ENCODE results near the gene SYNE2.
"Not testable (repeated sequence)": the region's sequence is repeated elsewhere in the genome, so short reads cannot be mapped to it uniquely, and the experiment has no call there.

Gene SYNE2

DNA sequence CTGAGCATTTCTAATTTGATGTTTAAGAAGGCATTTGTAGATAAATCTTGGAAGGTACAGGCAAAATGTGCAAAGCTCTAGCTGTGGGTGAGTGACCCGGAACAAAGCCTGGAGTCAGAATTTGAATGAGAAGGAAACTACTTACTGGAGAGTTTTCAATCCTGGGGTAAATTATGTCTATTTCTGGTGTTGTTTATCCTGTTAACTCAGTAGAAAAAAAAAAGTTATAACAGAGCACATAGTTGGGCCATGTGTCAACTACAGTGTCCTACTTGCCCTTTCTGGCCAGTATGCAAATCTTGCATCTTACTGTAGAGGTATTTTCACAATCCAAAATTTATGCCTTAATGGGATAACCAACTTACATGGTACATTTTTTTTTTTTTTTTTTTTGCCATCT is 182.3 kb downstream of the SYNE2 start:
- DNase-seq = no peak

GRCh38 chr14:64037869-64038745 is 185.3 kb downstream of the SYNE2 start:
- not testable (repeated sequence) for DNase-seq

- DNase-seq = no peak
Observed at GRCh38 chr14:64038841-64039542, 186.2 kb downstream of the SYNE2 start.

DNA sequence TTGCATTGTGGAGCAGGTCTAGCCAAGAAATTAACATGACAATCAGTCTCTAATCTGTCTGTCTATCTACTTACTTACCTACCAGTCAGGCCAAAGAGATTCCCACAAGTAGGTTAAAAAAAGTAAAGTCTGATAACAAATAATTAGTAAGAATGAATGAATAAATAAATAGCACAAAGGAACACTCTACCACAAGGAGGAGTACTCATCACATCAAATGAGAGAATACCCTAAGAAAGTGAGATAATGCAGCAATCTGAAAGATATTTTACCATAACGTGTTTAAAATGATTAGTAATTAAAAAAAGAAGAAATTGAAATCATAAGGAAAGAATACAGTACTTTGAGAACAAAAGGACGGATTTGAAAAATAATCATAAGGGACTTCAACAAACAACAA is 187.2 kb downstream of the SYNE2 start:
- DNase-seq = no peak

GRCh38 chr14:64043296-64043695 is 190.5 kb downstream of the SYNE2 start:
- not testable (repeated sequence) for DNase-seq

GRCh38 chr14:64045091-64045490 is 192.3 kb downstream of the SYNE2 start:
- no peak for DNase-seq

DNA sequence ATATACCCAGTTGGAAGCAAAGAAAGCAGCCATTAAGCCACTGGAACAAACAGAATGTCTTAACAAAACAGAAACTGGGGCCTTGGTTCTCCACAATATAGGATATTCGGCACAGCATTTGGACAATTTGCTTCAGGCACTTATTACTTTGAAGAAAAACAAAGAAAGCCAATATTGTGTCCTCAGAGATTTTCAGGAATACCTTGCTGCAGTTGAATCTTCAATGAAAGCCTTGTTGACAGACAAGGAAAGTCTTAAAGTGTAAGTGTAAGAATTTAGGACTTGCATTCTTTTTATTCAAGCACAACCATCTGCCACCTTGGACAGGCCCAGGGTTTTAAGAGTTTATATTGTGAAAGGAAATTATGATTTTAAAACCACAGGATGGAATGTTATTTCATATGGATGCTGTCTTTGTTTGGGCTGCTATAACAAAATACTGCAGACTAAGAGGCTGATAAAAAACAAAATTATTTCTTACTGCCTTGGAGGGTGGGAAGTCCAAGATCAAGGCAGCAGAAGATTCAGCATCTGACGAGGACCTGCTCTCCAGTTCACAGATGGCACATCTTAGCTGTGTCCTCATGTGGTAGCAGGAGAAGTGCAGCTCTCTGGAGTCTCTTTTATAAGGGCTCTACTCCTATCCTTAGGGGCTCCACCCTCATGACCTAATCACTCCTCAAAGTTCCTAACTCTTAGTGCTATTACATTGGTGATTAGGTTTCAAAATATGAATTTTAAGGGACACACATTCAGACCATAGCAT is 197.0 kb downstream of the SYNE2 start:
- DNase-seq = no peak

DNA sequence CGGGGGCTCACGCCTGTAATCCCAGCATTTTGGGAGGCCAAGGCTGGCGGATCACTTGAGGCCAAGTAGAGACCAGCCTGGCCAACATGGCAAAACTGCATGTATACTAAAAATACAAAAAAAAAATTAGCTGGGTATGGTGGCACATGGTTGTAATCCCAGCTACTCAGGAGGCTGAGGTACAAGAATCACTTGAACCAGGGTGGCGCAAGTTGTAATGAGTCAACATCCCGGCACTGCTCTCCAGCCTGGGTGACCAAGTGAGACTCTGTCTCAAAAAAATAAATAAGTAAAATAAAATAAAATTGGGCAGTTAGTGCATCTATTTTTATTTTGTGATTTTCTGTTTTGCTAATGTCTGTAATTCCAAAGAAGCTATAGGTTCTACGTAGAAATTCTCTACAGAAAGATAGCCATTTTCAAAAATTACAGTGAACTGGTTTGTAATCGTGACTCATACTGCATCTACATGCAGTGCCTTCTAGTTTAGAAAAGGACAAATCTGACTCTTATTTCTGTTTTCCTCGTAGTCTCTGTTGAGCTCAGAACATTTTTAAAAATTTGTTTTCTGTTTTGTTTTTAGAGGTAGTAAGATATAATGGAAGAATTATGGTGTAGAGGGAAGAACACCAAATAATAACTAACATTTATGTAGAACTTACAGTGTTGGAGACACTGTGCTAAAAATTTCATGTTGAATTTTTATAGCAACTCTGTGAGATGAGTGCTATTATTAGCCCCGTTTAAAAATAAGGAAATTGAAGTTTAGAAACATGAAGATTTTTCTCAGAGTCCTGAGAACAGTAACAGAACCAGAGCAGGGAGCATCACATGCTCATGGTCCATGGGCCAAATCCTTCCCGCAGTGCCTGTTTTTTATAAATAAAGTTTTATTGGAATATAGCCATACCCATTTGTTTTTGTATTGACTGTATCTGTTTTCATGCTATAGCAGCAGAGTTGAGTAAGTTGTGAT is 201.2 kb downstream of the SYNE2 start:
- no peak for DNase-seq

DNA sequence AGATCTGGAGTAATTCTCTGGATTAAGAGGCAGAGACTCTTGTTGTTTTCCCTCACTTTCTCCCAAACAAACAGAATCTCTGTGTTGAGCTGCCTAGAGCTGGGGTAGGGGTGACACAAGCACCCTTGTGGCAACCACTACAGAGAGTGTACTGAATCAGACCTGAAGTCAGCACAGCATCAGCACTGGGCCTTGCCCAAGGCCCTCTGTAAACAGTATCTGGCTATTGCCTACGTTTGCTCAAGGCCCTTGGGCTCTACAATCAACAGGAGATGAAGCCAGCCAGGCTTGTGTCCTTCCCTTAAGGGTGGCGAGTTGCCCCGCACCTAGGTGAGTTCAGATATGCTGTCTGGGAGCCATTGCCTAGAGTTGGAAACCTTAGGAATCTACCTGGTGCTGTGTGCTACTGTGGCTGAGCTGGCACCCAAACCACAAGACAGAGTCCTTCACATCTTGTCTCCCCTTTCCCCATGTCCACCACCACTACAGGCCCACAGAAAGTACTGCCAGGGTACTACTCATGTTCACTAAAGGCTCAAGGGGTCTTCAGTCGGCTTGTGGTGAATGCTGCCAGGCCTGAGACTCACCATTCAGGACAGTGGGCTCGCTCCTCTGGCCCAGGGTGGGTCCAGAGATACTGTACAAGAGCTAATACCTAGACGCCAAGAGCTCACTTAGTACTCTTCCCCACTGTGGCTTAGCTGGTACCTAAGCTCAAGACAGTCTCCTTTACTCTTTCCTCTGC is 206.8 kb downstream of the SYNE2 start:
- DNase-seq = no peak

DNA sequence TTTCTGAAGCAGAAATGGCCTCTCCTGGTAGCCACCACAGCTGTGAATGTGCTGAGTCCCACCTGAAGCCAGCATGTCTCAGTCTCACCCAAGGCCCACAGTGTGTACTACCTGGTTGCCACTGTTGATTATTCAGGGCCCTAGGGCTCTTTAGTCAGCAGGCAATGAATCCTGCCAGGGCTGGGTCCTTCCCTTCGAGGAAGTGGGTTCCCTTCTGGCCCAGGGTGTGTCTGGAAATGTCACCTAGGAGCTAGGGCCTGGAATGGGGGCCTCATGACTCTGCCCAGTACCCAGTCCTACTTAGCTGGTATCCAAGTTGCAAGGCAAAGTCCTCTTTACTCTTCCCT is 207.4 kb downstream of the SYNE2 start:
- DNase-seq = no peak

GRCh38 chr14:64060648-64061096 is 207.9 kb downstream of the SYNE2 start:
- DNase-seq = peak; percentile 33

DNA sequence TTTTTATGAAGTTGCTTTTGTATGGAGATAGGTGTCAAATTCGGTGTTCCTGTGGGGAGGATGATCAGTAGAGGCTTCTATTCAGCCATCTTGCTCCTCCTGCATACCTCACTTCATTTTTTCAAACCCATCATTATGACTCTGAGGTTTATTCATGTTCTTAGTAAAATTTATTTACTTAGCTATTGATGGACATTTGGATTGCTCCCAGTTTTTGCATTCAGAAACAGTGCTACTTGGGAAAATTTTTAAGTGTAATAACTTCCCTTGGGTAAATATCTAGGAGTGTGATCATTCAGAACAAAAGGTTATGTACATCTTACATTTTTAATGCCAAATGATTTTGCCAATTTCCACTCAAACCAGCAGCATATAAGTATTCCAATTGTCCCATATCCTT is 208.3 kb downstream of the SYNE2 start:
- DNase-seq = no peak

DNA sequence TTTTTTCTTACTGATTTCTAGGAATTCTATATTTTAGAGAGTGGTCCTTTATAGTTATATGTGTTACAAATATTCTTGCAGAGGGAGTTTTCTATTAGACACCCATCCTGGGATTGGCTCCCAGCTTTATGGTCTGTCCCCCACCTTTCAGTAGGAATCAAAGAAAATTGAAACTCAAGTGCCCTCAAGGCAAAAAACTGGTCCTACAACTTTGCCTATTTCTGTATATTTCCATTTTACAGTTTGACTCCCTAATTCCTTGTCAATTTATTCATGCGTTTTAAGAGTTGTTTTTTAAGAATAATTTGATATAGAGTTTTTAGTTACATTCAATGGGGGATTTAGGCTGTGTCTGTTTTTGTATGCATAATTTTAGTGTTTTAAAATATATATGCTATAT is 208.9 kb downstream of the SYNE2 start:
- no peak for DNase-seq

DNA sequence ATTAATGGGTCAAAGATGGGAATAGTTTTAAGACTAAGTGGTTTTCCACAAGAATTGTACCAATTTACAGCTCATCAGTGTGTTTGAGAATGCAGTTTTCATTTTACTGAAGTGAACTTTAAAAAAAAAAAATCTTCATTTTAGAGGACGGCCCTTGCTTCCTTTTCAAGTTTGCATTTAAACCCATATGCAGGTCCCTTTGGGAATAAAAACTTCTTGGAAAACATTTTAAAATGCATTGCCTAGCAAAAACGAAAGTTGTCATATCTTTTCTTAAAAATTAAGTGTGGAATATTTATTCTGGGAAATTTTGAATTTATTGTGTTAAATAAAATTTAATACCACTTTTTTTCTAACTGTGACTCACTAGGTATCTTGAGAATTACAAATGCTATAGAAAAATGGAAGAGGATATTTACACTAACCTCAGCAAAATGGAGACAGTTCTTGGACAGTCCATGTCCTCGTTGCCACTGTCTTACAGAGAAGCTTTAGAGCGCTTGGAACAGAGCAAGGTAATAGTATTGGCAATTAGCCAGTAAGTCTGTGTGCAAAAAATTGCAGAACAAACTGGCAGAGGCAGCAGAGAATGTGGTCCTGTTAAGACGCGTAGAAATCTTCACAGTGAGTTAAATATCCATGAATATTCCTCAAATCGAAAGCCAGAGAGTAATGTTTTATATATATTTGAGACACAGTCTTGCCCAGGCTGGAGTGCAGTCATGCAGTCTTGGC is 209.7 kb downstream of the SYNE2 start:
- no peak for DNase-seq

DNA sequence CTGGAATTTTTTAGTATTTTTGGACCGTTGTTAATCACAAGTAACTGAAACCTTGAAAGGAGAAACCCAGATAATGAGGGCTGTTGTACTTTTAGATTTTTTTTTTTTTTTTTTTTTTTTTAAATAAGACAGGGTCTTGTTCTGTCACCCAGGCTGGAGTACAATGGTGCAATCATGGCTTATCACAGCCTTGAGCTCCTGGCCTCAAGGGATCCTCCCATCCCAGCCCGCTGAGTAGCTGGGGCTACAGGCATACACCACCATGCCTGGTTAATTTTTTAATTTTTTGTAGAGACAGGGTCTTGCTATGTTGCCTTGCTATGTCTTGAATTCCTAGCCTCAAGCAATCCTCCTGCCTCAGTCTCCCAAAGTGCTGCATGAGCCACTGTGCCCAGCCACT is 211.6 kb downstream of the SYNE2 start:
- no peak for DNase-seq

DNA sequence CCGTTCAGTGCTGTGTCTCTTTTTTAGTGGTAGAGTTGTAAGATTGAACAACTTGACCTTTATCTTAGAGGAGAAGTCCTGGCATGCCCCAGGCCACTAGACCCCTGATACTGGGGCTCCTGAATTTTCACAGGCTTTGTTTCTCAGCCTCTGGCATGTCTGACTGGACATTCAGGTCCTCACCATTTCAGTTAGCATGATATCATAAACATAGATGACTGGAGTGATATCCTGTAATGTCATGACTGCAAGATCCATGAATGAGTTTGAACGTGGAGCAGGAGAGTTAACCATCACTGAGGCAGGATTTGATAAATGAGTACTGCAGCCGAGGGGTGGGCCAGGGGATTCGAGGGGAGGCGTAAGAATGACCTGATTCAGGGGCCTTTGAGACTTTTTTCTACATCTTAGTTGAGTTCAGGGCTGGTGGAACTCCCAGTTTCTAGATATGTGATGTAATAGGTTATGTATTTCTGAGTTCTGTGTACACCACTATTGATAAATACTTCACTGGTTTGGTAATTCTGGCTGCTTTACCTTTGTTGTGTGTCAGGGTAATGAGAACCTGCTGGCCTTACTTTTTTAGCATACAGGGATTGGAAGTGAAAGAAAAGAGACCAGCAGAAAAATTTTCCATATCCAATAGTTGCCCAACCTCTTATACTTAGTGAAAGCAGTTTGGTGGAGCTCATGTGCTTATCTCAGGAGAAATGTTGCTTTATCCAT is 217.0 kb downstream of the SYNE2 start:
- no peak for DNase-seq

DNA sequence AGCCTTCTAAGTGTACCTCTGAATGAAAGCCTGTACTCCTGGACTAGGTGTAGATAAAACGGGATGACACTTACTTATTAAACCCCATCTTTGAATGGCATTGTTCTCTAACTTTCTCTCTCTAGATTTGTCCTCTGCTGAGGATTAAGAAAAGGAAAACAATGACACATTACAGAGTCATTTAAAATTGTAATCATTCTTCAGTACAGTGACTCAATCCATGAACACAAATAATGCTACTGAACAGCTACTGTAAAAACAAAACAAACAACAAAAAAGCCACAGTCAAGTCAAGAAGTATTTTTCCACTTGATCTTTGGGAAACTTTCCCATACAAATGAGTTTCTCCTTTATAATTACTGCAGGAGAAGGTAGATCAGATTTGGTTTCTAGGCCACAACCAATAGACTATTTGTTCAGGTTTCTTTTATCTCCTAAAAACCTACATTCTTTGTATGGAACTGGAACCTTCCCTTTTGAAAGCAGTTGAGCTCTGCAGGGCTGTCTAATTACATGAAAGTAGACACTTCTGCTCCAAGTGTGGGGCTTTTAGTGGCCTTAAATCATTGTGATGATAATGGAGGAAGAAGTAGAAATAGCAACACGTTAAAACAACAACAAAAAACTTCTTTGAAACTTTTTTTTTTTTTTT is 222.3 kb downstream of the SYNE2 start:
- DNase-seq = no peak

DNA sequence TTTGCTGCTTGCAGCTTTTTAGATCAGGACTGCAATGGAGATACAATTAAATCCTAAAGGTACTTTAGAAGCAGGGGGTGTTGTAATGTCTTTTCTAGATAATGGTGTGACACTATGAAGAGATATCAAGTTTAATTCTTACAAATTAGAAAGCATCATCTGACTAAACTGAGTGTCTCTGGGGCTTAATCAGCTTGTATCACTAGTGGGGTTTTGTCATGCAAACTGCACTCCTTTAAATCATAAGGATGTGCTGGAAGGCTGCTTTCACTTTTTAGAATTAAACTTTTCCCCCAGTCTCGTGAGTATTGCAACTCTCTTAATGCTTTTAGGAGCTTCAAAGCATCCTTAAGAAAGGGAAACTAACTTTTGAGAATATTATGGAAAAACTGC is 222.8 kb downstream of the SYNE2 start:
- no peak for DNase-seq

- no peak for DNase-seq
Observed at GRCh38 chr14:64080452-64080851, 227.6 kb downstream of the SYNE2 start.

All from RPMI8226 (cell line).